ENCODE data around the gene FCHO2. TPM values are rescaled to one million over a fixed set of nuclear protein-coding genes. Genes with fewer than 3 reads are reported as not detected.

Gene FCHO2
- total RNA-seq, 6 experiments from 2014 or later, result 16.6 to 24.8 (median 19.2) TPM

DNA sequence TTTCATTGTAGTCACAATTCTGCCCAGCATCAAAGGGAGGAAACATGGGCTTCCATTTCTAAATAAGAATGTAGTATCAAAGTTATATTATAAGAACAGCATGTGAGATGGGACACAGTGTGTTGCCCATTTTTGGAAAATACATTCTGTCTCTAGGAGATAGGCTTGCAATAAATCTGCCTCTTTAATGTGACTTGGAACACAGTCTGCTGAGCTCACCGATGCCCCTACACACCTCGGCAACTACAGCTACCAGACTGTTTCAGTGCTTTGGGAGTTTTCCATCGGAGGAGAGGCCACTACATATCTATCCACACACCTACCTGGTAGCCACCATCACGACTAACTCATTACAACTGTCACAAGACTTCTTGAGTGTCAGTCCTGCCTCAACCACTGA is 18.9 kb upstream of the FCHO2 start:
- Mint-ChIP-seq H3K27ac (no peak overlapping the region), H3K4me1 (ENCODE audit: low read depth) (peaks cover 15% of the 10 kb centered on the region), H3K4me3 (no peak overlapping the region), H3K9me3 (no peaks in the 10 kb centered on the region), H3K27me3 (ENCODE audit: insufficient read depth) (peaks cover 11% of the 10 kb centered on the region), H3K36me3 (ENCODE audit: low read depth) (peaks cover 6% of the 10 kb centered on the region; the same call in 1 of the 2 replicates)
- no peak for DNase-seq
- TF ChIP-seq, protein P1, sequence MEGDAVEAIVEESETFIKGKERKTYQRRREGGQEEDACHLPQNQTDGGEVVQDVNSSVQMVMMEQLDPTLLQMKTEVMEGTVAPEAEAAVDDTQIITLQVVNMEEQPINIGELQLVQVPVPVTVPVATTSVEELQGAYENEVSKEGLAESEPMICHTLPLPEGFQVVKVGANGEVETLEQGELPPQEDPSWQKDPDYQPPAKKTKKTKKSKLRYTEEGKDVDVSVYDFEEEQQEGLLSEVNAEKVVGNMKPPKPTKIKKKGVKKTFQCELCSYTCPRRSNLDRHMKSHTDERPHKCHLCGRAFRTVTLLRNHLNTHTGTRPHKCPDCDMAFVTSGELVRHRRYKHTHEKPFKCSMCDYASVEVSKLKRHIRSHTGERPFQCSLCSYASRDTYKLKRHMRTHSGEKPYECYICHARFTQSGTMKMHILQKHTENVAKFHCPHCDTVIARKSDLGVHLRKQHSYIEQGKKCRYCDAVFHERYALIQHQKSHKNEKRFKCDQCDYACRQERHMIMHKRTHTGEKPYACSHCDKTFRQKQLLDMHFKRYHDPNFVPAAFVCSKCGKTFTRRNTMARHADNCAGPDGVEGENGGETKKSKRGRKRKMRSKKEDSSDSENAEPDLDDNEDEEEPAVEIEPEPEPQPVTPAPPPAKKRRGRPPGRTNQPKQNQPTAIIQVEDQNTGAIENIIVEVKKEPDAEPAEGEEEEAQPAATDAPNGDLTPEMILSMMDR (IDR thresholded peaks at IDR 0.05), result no peak

GRCh38 chr5:72937517-72938061 is 18.3 kb upstream of the FCHO2 start:
- no peaks in the 10 kb centered on the region for H3K9me3 Mint-ChIP-seq
- DNase-seq, result no peak
- H3K4me1 Mint-ChIP-seq (ENCODE audit: low read depth), result peaks cover 15% of the 10 kb centered on the region
- H3K27me3 Mint-ChIP-seq (ENCODE audit: insufficient read depth), result peaks cover 11% of the 10 kb centered on the region
- no peak overlapping the region; the same call in 1 of the 2 replicates for H3K4me3 Mint-ChIP-seq
- H3K36me3 Mint-ChIP-seq (ENCODE audit: low read depth), result peaks cover 6% of the 10 kb centered on the region; the same call in 1 of the 2 replicates
- TF ChIP-seq, protein P1 (IDR thresholded peaks at IDR 0.05), result no peak
- H3K27ac Mint-ChIP-seq, result no peak overlapping the region

GRCh38 chr5:72938206-72938605 is 17.6 kb upstream of the FCHO2 start:
- no peak for DNase-seq
- TF ChIP-seq, protein P1 (IDR thresholded peaks at IDR 0.05), result no peak
- Mint-ChIP-seq H3K27me3 (ENCODE audit: insufficient read depth) (peaks cover 9% of the 10 kb centered on the region), H3K4me3 (no peak overlapping the region), H3K27ac (no peak overlapping the region), H3K9me3 (no peaks in the 10 kb centered on the region), H3K36me3 (ENCODE audit: low read depth) (peaks cover 6% of the 10 kb centered on the region; the same call in 1 of the 2 replicates), H3K4me1 (ENCODE audit: low read depth) (peaks cover 15% of the 10 kb centered on the region)

DNA sequence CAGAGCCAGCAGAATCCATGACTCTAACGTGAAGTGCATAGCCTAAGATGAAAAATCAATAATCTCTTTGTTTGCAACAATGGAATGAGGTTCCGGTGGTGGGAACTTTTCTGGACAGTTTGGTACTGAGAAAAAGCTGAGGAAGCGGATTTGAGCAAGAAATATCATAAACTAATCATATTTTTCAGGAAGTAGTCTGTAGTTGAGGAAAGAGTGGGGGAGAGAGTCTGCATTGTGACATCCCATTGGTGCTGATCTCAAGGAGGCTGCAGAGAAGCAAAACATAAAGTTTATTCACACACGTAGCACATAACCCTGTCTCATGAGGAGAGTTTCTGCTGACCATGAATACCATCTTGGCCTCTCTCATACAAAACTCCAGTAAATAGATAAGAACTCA is 15.8 kb upstream of the FCHO2 start:
- H3K4me3 Mint-ChIP-seq, result no peak overlapping the region
- H3K9me3 Mint-ChIP-seq, result no peaks in the 10 kb centered on the region
- peaks cover 20% of the 10 kb centered on the region for H3K4me1 Mint-ChIP-seq (ENCODE audit: low read depth)
- no peak overlapping the region for H3K27ac Mint-ChIP-seq
- TF ChIP-seq, protein P1 (IDR thresholded peaks at IDR 0.05), result no peak
- peaks cover 2% of the 10 kb centered on the region; the same call in 1 of the 2 replicates for H3K27me3 Mint-ChIP-seq (ENCODE audit: insufficient read depth)
- H3K36me3 Mint-ChIP-seq (ENCODE audit: low read depth), result peaks cover 6% of the 10 kb centered on the region; the same call in 1 of the 2 replicates
- DNase-seq, result no peak

DNA sequence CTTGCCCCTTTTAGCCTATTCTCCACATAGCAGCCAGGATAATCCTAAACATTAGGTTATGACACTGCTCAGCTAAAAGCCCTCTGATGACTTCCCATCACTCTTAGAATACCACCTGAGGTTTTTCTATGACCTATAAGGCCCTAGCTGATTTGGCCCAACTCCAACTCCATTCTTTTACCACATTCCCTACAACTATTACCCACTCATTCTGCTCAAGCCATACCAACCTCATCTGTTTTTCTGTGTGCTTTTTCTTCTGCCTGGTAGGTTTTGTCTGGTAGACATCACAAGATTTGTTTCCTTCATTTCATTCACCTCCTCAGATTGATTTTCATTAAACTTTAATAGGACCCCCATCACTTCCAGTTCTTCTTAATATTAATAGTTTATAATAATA is 12.5 kb upstream of the FCHO2 start:
- Mint-ChIP-seq H3K4me1 (ENCODE audit: low read depth) (peaks cover 8% of the 10 kb centered on the region), H3K27me3 (ENCODE audit: insufficient read depth) (peaks cover 2% of the 10 kb centered on the region), H3K4me3 (no peak overlapping the region), H3K36me3 (ENCODE audit: low read depth) (peaks cover 5% of the 10 kb centered on the region; the same call in 1 of the 2 replicates), H3K27ac (no peak overlapping the region; the same call in 1 of the 2 replicates), H3K9me3 (no peaks in the 10 kb centered on the region)
- no peak for DNase-seq
- TF ChIP-seq, protein P1 (IDR thresholded peaks at IDR 0.05), result no peak
